ENCODE measurements around the gene MME.

Gene MME

GRCh38 chr3:155228676-155229075 is 148.6 kb downstream of the MME start:
- Histone ChIP-seq H3K4me3 (ENCODE audit: low read length, poor library complexity, severe bottlenecking) (no peak overlapping the region), H4K20me1 (ENCODE audit: insufficient read depth, low read length, poor library complexity, severe bottlenecking) (no peaks in the 10 kb centered on the region), H3F3A (ENCODE audit: low read depth) (no peaks in the 10 kb centered on the region), H3K36me3 (ENCODE audit: insufficient read depth, low read length) (no peaks in the 10 kb centered on the region), H3K4me2 (ENCODE audit: low read depth, low read length, poor library complexity, severe bottlenecking) (no peak overlapping the region), H3K79me2 (ENCODE audit: insufficient read depth, low read length) (no peaks in the 10 kb centered on the region), H2AFZ (ENCODE audit: low read length) (no peak overlapping the region), H3K9me2 (replicated peaks; ENCODE audit: low read depth, low read length) (no peaks in the 10 kb centered on the region), H3K9me3 (ENCODE audit: insufficient read depth, low read depth, low read length) (no peaks in the 10 kb centered on the region), H3K27me3 (ENCODE audit: insufficient read depth, low read length, poor library complexity, severe bottlenecking) (peaks cover 29% of the 10 kb centered on the region), H3K4me1 (ENCODE audit: insufficient read depth, low read length, poor library complexity, severe bottlenecking) (no peaks in the 10 kb centered on the region), H3K9ac (ENCODE audit: low read depth, low read length, poor library complexity, severe bottlenecking) (no peak overlapping the region)
- TF ChIP-seq CTCF (conservative IDR thresholded peaks at IDR 0.05; ENCODE audit: low read length) (no peak), EZH2phosphoT487 (IDR thresholded peaks at IDR 0.05; ENCODE audit: borderline replicate concordance) (no peak)

- Histone ChIP-seq H3K9ac (ENCODE audit: low read depth, low read length, poor library complexity, severe bottlenecking) (no peak overlapping the region), H3K4me2 (ENCODE audit: low read depth, low read length, poor library complexity, severe bottlenecking) (no peak overlapping the region), H2AFZ (ENCODE audit: low read length) (no peak overlapping the region), H3K79me2 (ENCODE audit: insufficient read depth, low read length) (no peaks in the 10 kb centered on the region), H3K9me3 (ENCODE audit: insufficient read depth, low read depth, low read length) (no peaks in the 10 kb centered on the region), H3F3A (ENCODE audit: low read depth) (no peaks in the 10 kb centered on the region), H3K4me3 (ENCODE audit: low read length, poor library complexity, severe bottlenecking) (no peak overlapping the region), H3K4me1 (ENCODE audit: insufficient read depth, low read length, poor library complexity, severe bottlenecking) (no peaks in the 10 kb centered on the region), H4K20me1 (ENCODE audit: insufficient read depth, low read length, poor library complexity, severe bottlenecking) (no peaks in the 10 kb centered on the region), H3K9me2 (replicated peaks; ENCODE audit: low read depth, low read length) (no peaks in the 10 kb centered on the region), H3K27me3 (ENCODE audit: insufficient read depth, low read length, poor library complexity, severe bottlenecking) (peaks cover 29% of the 10 kb centered on the region), H3K36me3 (ENCODE audit: insufficient read depth, low read length) (no peaks in the 10 kb centered on the region)
- TF ChIP-seq CTCF (conservative IDR thresholded peaks at IDR 0.05; ENCODE audit: low read length), result no peak
- no peak for TF ChIP-seq EZH2phosphoT487 (IDR thresholded peaks at IDR 0.05; ENCODE audit: borderline replicate concordance)
Observed at GRCh38 chr3:155229086-155229485, 149.0 kb downstream of the MME start.

GRCh38 chr3:155230382-155230781 is 150.3 kb downstream of the MME start:
- Histone ChIP-seq H2AFZ (ENCODE audit: low read length) (no peak overlapping the region), H3K36me3 (ENCODE audit: insufficient read depth, low read length) (no peaks in the 10 kb centered on the region), H3K4me3 (ENCODE audit: low read length, poor library complexity, severe bottlenecking) (no peak overlapping the region), H4K20me1 (ENCODE audit: insufficient read depth, low read length, poor library complexity, severe bottlenecking) (no peaks in the 10 kb centered on the region), H3F3A (ENCODE audit: low read depth) (no peaks in the 10 kb centered on the region), H3K27me3 (ENCODE audit: insufficient read depth, low read length, poor library complexity, severe bottlenecking) (peaks cover 29% of the 10 kb centered on the region), H3K9ac (ENCODE audit: low read depth, low read length, poor library complexity, severe bottlenecking) (no peak overlapping the region), H3K4me1 (ENCODE audit: insufficient read depth, low read length, poor library complexity, severe bottlenecking) (no peaks in the 10 kb centered on the region), H3K9me2 (replicated peaks; ENCODE audit: low read depth, low read length) (no peaks in the 10 kb centered on the region), H3K4me2 (ENCODE audit: low read depth, low read length, poor library complexity, severe bottlenecking) (no peak overlapping the region), H3K79me2 (ENCODE audit: insufficient read depth, low read length) (no peaks in the 10 kb centered on the region), H3K9me3 (ENCODE audit: insufficient read depth, low read depth, low read length) (no peaks in the 10 kb centered on the region)
- no peak for TF ChIP-seq EZH2phosphoT487 (IDR thresholded peaks at IDR 0.05; ENCODE audit: borderline replicate concordance)
- TF ChIP-seq CTCF (conservative IDR thresholded peaks at IDR 0.05; ENCODE audit: low read length), result no peak
